AG20443 (cell line): ENCODE measurements around the gene MDFIC.

Experiments
- DNase-seq: peaks from one replicate; pipeline ENCODE4 v3.0.0; 2012; ENCODE audit warnings: low spot score, mixed read lengths

The MDFIC gene

DNA sequence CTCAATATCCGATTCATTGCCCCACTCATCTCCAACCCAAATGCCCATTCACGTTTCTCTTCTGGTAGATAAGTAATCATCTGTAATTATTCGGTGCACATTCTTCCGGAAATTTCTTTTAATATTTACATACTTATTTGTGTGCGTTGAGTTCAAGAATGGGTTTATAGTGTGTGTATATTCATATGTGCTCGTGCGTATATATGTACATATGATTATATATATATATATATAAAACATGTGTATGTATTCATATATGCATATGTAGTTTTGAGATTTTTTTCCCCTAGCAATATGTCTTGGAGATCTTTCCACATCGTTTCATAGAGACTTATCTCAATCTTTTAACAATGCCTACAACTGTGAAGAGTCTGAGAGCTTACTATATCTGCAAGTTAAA, 118.2 kb downstream of the MDFIC start:
- DNase-seq = no peak

DNA sequence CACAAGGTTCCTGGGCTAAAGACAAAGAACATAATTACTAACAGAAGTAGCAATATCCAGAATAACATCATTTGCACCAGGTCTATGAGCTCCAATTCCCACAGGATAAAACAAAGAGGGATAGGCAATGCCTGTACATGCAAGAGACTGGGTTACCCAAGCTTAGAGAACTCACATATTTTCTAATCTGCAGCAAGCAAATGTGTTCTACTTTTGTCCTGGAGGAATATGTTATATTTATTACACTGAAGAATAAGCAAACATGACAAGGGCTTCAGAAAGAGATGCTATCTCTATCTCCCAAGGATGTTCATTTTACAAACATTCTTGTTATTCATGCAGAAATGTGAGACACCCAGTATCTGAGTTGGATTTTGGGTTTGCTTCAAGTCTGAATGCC, 118.6 kb downstream of the MDFIC start:
- DNase-seq = no peak

DNA sequence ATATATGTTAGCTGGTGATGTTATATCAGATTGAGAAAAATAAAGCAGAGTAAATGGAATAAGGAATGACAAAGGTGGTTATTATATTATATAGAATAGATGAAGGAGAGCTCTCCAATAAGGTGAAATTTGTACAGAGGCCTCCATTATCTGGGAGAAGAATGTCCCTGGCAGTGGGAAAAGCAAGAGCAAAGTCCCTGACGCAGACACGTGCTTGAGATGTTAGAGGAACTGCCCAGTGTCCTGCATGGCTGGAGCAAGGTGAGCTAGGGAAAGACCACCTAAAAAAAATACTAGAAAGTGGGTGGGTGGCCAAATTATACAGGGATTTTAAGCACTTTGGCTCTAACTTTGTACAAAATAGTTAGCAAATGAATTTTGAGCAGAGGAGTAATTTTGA, 120.7 kb downstream of the MDFIC start:
- no peak for DNase-seq

DNA sequence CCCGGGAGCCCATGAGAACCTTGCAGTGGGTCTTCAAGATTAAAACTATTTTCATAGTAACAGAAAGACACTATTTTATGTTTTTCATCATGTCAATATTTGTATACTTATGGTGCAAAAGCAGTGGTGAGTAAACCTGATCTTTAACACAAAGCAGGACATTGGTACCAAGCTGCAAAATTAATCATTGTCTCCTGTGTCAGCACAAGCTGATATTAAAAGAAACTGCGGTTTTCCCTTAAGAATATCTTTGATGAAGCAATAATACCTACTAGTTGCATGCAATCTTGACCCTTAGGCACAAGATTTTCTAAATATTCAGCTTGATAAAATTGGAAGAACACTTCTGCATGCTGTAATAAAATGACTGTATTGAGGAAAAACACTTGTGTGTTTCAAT, 121.7 kb downstream of the MDFIC start:
- no peak for DNase-seq

DNA sequence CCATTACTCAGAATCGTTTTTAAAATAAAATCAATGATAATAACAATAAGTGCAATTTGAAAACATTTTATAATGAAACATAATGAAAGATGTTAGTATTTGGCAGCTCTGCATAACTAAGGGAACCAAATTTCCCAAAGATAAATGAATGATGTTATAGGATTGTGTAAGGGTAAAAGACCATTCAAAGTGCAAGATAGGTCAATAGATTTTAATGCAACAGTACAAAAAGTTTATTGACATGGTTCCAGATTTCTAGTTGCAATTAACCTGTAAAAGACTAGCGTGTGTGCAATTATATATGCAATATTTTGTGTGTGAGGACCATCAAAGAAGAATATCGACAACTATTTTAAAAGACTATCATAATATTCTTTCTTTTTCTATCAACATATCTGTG, 122.3 kb downstream of the MDFIC start:
- DNase-seq = no peak

DNA sequence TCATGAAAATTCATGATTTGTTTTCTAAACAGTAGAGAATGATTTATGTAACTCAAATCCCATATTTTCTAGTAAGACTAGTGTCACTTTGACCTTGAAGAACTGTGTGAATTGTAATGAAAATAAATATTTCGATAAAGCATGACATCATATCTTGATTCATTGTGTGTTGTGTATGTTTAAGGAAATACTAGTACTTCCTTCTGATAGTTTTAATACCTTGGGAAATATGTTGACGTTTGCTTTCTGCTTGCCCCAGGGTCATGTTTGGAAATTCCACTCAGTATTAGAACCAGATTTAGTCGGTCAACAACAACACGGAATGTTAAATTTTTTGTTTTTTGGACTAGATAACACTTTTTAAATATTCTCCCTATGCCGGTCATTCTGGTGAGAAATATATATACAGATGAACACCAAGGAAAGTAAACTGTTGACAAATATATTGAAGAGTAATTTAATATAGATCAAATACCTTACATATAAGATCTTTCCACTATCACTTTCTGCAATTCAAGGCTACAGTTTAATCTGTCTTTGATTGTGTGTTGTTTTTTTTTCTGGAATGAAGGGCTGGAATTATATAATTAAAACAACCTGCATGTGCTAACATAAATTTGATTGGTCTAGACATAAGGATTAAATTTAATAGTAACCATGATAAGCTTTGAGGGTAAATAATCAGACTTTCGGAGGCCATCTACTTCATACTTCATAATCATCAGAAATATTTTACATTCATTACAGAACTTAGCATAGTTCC, 126.2 kb downstream of the MDFIC start:
- DNase-seq = peak; percentile 39

DNA sequence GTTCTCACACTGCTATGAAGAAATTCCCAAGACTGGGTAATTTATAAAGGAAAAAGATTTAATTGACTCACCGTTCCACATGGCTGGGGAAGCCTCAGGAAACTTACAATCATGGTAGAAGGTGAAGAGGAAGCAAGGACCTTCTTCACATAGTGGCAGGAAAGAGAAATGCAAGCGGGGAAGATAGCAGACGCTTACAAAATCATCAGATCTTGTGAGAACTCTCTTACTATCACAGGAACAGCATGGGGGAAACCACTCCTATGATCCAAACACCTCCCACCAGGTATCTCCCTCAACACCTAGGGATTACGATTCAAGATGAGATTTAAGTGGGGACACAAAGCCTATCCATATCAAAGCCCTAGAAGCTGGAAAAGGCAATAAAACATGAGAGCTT, 130.8 kb downstream of the MDFIC start:
- DNase-seq = no peak

DNA sequence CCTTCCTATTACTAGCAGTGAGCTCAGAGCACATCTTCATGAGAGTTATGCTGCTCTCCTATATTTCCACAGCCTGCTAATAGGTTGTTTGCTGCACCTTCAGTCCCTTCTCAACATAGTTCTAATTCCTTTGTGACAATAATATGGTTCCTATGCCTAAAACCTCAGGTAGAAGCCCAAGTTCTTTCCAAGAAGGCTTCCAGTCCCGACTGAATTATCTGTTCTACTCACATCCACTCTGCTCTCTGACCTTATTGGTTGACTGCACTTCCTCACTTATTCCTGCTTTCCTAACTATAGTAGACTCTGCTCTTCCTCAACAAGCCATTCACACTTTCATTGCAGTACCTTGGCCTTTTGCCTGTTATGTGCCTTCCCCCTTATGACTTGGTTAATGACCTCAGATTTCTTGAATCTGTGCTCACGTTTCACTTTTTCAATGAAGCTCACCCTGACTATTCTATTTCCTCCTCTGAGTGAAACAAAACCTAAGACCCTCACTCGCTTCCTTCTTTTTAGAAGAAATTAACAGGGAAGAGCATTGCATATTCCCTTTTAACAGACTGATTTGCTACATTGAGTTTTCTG, 132.7 kb downstream of the MDFIC start:
- DNase-seq = no peak

DNA sequence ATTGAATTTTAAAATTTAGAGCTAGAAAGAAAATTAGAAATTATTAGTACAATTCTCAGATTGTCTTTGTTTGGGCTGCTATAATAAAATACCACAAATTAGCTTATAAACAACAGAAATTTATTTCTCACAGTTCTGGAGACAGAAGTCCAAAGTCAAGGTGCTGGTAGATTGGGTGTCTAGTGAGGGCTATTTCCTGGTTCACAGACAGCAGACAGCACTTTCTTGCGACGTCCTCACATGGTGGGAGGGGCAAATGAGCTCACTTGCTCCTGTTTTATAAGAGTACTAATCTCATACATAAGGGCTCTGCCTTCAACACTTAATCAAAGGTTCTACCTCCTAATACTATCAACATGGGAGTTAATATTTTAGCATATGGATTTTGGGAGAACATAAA, 134.1 kb downstream of the MDFIC start:
- no peak for DNase-seq

DNA sequence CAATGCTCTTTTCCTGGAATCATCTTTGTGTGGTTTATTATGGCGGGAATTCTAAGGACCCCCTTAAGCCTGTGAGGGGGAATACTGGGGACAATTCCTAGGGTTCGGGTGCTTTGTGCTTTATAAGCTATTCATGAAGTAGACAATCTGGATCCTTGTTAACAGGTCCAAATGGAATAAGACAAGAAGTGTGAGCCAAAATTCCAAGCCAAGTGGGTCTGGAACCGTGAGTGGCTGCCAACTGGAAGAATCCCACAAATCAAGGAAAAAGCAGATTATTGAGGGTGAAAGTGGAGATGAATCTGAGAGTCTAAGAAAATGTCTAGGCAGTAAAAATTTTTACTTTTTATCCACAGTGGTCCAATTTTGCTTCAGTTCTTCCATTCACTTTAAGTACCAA, 136.8 kb downstream of the MDFIC start:
- DNase-seq = no peak

DNA sequence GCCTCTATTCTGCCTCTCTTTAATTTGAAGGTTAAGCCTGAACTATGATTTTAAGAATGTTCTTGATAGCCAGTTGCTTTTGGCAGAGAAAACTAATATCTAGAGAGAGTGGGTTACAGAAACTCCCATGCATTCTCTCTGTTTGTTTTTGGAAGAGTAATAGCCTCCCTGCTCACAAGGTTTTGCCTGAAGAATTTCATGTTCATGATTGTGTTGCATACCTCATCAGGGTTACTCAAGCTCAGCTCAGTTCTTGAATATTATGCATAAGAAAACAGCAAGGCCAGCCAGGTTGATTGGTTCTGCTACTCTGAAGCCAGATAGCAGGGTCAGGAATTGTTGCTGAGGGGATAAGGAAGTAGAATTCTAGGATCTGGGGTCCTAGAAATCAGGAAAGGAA, 137.4 kb downstream of the MDFIC start:
- DNase-seq = no peak

DNA sequence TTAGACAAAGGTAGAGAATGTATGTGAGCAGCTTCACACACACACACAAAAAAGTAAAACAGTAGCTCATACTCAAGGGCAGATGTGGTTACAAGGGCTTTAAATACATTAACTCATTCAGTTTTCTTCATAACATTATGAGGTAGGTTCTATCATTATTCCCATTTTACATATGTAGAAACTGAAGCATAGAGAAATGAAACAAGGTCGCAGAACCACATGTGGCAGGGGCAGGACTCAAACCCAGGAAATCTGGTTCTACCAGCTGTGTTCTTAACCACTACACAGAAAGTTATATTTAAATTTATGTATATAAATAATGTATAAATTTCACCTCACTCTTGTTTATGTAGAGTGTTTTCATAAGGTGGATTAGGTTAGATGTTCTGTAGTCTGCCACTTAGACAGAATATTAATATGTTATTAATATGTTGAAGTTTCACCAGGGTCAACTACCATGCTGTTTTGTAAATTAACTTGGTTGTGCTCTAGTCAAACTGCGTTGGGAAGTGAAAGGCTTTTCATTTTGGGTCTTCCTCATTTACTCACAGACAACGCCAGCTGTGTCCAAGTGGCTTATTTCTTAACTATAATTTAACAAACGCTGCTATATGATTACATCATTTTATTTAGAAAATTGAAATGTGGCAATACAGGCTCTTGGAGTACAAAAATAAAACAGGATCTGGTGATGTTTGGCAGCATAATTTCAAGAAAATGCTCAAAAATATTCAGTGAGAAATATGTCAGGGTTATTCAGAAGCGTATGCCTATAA, 138.4 kb downstream of the MDFIC start:
- no peak for DNase-seq

DNA sequence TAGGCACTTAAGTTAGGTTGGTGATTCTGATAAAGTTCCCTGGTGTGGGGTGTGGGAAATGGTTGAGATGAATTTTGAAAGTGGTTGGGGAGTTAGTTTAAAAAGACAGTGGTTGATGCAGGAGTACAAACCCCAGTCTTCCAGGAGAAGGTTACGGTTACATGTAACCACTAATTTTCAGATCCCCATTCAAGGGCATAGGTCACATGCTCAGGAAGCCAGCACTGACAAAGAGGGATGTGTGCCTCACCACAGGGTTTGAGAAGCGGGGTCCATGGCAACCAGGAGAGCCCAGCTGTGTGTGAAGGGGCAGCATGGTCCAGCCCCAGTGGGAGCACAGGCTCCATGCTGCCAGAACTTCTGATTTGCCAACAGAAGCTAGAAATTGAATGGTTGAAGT, 144.2 kb downstream of the MDFIC start:
- no peak for DNase-seq

DNA sequence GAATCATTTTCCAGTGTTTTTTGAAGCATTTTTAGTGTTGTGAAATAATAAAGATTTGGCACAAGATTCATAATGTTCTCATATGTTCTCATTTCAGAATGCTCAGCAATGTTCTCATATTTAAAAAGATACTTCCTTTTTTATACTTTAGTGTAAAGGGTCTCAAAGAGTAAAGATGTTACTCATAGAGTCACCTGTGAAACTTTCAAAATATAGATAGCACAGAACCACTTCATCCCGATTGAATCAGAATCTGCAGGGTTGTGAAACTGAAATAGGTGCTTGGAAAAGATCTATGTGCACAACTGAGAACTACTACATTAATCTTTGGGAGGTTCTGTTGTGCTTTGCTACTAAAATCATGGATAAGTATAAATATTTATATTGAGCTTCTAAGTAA, 144.7 kb downstream of the MDFIC start:
- no peak for DNase-seq

DNA sequence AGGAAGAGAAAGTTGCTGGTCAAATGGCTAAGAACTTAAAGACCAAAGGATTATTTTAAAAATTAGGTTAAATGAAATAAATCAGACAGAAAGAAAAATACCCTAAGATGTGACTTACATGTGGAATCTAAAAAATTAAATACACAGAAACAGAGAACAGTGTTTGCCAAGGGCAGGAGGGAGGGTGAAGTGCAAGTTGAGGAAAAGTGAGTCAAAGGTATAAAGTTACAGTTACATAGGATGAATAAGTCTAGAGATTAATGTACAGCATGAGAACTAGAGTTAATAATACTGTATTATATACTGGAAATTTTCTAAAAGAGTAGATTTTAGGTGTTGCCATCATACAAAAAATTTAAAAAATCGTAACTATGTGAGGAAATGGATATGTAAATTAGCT, 146.3 kb downstream of the MDFIC start:
- DNase-seq = no peak
